Stimulated activated CD4-positive, alpha-beta T cell treated with anti-CD3 and anti-CD28 coated beads, TNF-alpha, amount 100 ng/mL, for 1 hour (primary cell): Measurements from ENCODE around the gene C4orf54.

ENCODE experiments used
- DNase-seq, 3 donors: peaks; one replicate each; pipeline ENCODE4 v3.0.0-alpha.2; 2020; ENCODE audit warnings: low read depth in 3 of 3, low spot score in 1 of 3

The C4orf54 gene

GRCh38 chr4:99652596-99653436 lies 4.8 kb downstream of the C4orf54 start:
- no peak for DNase-seq

GRCh38 chr4:99651811-99652485 lies 5.7 kb downstream of the C4orf54 start:
- no peak for DNase-seq

DNA sequence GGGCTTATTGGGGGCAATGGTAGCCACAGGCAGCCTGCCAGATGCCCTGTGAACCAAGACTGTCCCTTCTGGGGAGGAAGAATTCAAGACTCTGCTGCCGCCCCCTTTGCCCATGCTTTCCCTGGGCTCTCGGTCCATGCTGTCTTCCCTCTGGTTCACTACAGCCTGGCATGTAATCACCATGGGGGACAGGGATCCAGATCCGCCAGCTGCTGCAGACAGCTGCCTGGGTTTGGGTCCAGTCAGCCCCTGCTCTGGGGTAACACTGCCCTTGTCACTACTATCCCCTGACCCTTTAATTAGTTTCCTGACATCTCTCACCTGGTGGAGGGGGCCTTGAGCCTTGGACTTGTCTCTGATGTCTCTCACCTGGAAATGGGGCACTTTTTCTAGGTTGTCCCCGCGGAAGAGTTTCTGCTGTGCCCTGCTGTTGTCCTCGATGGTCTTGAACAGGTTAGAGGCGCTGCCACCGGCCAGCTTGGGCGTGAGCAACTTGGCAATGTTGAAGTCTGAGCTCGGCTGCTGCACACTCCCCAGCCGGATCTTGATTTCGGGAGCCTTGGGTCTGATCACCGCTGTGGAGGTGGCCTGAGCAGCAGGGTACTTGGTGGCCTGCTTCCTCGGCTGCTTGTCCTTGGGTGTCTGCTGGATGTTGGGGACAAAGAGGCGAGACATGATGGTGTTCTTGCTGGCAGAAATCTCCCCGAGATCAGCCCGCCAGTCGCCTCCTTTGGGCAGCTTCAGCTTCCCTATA lies 6.4 kb downstream of the C4orf54 start:
- DNase-seq = no peak

DNA sequence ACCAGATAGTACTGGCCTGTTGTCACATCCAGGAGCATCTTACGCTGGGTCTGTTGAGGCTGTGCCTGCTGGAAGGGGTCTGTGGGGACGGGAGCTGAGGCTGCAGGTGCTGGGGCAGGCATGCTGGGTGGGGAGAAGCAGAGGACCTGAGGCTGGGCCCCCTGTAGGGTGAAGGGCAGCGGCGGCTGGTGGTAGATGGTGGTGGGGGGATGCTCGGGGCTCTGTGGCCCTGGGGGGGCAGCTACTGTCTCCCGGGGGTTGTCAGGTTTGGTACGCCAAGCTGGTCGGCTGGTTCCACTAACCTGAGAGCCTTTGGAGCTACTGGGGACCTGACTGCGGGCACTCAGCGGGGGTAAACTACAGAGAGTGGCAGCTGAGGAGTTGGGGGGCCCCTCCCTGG lies 7.8 kb downstream of the C4orf54 start:
- no peak for DNase-seq

- DNase-seq = no peak
Observed at GRCh38 chr4:99649208-99649607, 8.4 kb downstream of the C4orf54 start.

DNA sequence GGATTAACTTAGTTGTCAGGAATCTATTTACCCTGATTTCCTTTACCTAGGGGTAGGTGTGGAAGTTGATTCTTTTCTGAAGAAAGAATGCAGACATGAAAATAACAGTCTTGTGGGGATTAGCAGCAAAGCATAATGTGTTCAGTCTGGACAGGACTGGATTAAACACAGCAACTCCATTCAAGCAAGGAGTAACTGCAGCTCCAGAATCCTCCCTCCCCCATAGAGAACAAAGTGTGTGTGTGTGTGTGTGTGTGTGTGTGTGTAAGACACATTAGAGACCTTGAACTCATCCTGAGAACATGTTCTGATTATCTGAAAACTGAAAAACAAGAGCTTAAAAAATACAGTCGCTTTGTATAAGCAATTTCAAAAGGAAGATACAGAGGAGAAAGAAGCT lies 9.3 kb downstream of the C4orf54 start:
- DNase-seq = no peak

DNA sequence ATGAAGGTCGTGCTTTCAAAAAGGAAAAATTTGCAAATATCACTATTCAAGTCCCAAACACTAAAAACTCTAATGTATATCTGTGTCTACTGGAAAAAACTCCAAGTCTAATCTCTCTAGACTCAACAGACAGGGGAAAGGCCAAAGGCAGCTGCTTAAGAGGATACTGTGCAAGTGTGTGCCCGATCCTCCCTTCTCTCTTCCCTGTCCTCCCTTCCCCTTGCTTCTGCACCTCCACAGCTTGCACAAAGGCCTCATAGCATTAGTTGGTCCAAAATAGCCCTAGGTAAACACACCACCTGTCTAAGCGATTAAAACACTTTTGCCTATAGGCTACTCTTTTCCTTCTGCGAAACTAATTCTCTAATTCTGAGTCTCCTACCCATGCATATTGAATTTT lies 10.6 kb downstream of the C4orf54 start:
- no peak for DNase-seq

DNA sequence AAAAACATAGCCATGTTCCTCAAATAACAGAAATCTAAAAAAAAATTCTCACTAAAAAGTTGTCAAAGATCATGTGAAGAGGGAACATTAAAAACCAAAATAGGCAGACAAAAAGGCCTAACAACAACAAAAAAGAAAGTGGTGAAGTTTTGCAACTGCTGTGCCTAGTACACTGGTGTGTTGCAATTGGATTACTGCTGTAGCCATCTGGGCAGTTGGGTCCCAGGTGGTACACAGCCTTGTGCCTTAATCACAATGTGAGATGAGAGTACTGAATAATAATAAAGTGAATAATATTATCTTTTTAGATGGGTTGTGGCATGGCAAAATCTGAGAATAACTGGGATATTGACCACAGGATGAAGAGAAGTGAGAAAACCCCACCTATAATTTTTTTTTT lies 12.0 kb downstream of the C4orf54 start:
- DNase-seq = no peak

GRCh38 chr4:99645036-99645435 lies 12.6 kb downstream of the C4orf54 start:
- DNase-seq = no peak

DNA sequence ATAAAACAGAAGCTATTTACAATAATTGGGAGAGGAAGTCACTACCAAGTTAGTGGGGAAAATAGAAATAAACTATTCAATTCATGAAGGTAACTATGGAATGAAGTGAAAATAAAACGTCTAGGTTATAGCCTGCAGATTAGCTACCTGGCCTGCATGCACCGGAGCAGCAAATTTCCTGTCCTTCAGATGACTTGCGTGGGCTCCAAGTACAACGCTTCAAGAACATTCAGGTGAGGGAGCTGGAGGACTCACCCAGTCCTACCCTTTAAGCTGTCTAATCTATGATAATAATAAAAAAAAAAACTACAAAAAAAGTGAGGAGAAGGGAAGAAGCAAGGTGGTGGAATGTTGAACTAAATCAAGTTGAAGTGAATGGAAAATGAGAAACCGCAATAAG lies 13.2 kb downstream of the C4orf54 start:
- DNase-seq = no peak

DNA sequence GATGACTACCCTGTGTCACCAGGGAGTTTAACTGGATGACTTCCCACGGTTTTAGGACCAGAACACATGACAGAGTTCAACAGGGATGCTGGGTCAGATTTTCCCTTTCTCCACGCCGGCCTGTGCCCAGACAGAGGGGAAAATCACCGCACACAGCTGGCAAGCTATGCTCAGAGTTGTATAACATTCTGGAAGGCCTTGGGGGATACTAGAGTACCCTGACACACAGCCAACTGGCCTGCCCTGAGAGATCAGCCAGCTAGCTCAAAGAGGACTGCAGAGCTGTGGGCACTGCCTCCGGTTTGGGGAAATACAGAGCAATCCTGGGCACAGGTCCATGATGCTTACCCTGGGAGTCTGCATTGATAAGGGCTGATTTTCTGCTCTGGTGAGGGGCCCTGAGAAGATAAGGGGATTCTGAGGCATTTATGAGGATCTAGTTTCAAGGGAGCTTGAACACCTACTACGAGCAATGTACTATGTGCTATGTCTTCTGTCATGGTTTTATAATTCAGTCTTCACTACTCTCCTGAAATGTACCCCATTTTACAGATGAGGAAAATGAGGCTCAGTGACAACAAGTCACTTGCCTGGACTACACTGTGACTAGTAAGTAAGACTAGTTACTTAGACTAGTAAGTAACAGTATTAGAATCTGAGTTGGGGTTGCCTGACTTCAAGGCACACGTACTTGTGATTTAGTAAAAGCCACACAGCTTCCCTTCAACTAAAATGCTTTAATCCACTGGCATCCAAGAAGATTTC lies 14.7 kb downstream of the C4orf54 start:
- no peak for DNase-seq

GRCh38 chr4:99640676-99641075 lies 17.0 kb downstream of the C4orf54 start:
- no peak for DNase-seq

- DNase-seq = no peak
Observed at GRCh38 chr4:99637174-99637573, 20.5 kb downstream of the C4orf54 start.

- no peak for DNase-seq
Observed at GRCh38 chr4:99636422-99636821, 21.2 kb downstream of the C4orf54 start.

DNA sequence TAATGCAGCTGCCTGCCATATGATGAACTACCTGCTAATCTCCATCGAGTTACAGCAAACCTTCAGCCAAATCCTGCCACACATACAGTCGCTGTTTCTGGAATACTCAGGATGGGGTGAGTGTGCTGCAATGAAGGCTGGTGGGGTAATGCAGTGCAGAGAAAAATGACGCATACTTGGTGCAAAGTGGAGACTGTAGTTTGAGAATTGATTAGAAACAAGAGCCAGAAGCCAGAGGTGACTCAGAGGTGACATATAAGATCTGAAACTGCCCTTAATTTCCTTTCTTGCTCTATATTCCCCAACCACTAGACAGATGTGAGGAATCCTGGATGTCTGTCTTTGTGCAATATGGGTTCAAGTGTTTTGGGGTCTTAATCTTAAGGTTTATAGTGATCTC lies 22.0 kb downstream of the C4orf54 start:
- DNase-seq = no peak

- no peak for DNase-seq
Observed at GRCh38 chr4:99634742-99635360, 22.8 kb downstream of the C4orf54 start.

DNA sequence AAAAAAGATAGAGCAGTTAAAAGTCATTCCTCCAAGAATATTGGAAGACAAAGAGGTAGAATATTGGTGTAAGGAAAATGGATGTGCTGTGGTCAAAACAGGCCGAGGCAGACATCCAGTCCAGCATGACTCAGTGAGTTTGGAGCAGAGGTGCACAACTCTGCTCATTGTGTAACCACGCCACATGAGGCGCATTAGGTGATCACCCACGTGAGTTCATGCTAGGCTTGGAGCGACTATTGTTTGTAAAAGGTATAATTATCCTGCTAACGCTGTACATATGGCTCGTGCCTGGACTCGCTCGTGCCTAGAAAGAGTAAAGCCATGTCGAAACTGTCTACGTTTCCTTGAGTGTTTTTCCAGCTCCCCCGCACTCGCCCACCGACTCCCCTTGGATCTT lies 23.9 kb downstream of the C4orf54 start:
- DNase-seq = no peak

GRCh38 chr4:99630857-99631360 lies 26.7 kb downstream of the C4orf54 start:
- DNase-seq = no peak

GRCh38 chr4:99629962-99630554 lies 27.6 kb downstream of the C4orf54 start:
- DNase-seq = no peak

- no peak for DNase-seq
Observed at GRCh38 chr4:99628040-99628439, 29.6 kb downstream of the C4orf54 start.
